OCI-LY7 (cell line): ENCODE measurements around the gene TTI1.

Experiments used
- EZH2phosphoT487 ChIP-seq: fragments of 200-600 bp; sonication (generic); IDR thresholded peaks from 2 replicates; pipeline ENCODE4 v1.6.1; 2018; ENCODE audit warnings: low read depth, borderline replicate concordance, mild to moderate bottlenecking, mixed run types, antibody characterized with exemption, low read length, moderate library complexity, mixed read lengths
- TF ChIP-seq, protein P1 (sequence below): fragments of 200-600 bp; sonication (generic); conservative IDR thresholded peaks from 2 replicates; pipeline ENCODE4 v1.5.1; 2014; ENCODE audit warnings: mild to moderate bottlenecking, antibody characterized with exemption, low read length, moderate library complexity, mixed read lengths

DNA sequence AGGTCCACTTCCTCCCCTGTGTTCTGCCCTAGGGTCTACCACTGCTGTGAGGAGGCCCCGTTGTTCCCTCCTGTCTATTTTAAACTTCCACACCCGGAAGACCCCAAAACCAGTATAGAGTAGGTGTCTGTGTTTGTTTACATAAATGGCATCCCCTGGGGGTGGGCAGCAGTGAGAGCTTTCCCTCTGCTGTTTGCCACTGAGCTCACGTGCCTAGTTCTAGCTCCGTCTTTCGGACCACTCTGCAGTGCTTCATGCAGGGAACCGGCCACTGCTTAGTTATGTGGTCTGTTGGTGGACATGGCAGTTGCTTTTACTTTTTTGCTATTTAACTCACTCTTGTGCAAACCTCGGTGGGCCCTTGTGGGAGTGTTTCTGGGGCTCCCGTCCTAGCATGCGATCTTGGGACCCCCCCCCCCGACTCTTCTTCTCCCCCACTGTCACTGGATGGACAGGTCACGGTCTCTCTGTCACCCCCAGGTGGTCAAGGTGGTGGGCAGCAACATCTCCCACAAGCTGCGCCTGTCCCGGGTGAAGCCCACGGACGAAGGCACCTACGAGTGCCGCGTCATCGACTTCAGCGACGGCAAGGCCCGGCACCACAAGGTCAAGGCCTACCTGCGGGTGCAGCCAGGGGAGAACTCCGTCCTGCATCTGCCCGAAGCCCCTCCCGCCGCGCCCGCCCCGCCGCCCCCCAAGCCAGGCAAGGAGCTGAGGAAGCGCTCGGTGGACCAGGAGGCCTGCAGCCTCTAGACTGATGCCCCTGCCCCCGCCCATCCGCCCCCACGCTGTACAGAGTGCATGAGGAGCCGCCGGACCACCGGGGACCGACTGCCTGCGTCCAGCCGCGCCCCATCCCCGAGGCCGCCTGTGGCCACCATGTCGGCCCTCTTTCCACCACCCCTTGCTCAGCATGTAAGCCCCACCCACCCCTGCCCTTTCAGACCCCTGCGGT, 89.5 kb downstream of the TTI1 start:
- TF ChIP-seq, protein P1, sequence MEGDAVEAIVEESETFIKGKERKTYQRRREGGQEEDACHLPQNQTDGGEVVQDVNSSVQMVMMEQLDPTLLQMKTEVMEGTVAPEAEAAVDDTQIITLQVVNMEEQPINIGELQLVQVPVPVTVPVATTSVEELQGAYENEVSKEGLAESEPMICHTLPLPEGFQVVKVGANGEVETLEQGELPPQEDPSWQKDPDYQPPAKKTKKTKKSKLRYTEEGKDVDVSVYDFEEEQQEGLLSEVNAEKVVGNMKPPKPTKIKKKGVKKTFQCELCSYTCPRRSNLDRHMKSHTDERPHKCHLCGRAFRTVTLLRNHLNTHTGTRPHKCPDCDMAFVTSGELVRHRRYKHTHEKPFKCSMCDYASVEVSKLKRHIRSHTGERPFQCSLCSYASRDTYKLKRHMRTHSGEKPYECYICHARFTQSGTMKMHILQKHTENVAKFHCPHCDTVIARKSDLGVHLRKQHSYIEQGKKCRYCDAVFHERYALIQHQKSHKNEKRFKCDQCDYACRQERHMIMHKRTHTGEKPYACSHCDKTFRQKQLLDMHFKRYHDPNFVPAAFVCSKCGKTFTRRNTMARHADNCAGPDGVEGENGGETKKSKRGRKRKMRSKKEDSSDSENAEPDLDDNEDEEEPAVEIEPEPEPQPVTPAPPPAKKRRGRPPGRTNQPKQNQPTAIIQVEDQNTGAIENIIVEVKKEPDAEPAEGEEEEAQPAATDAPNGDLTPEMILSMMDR: no peak
- TF ChIP-seq EZH2phosphoT487: no peak
